IMR-90 (cell line): ENCODE measurements around the gene INTS2.
A peak's percentile ranks its signal among the peaks of the same experiment; 100 is the strongest.

Source experiments
- CHD1 ChIP-seq: IDR thresholded peaks from 2 replicates; pipeline ENCODE4 v1.6.1; 2012; ENCODE audit warnings: low read depth, low read length, improper control_type of control experiment
- FOS ChIP-seq: fragments of 150-350 bp; IDR thresholded peaks from 2 replicates; pipeline ENCODE4 v1.6.1; 2016; ENCODE audit warnings: low read depth, low read length
- POLR2A ChIP-seq: IDR thresholded peaks from 2 replicates; pipeline ENCODE4 v1.6.1; 2012; ENCODE audit warnings: mild to moderate bottlenecking, low read depth, low read length
- TF ChIP-seq, protein P1 (sequence below): conservative IDR thresholded peaks from 2 replicates; pipeline ENCODE4 v1.5.1; 2012; ENCODE audit warnings: mild to moderate bottlenecking, low read depth, low read length, improper control_type of control experiment

DNA sequence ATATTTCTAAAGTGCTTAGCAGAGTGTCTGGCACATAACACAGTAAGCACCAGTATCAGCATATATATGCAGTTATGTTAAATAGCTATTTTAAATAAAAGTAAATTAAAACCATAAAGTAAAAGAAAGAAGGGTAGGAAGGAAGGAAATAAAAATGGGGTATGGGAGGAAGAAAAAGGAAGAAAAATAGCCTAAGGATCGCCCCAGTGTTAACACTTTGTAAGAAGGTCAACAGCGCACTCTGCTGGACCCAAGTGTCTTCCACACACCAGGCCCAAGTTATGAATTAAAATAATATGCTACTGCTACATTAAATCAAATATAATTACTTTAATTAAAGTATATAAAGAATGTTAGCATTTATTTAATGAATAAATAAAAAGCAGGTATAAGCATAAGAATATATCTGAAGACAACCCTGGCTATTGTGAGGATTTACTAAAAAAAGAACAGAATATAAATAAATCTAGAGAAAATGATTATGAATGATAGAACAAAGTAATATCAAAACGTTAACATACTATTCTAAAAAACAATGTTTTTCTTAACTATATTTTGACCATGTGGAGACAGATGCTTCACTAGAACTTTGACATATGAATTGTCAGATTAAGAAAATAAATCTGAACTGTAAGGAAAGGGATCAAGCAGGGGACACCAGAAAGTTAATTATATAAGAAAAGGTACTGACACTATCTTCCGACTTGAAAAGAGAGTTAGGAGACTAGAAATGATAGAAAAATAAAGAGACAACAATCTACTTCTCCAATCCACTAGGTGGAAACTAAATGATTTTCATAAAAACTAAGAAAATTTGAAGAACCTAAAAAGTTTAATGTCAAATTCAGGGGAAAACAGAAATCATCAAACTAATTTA is 90.4 kb downstream of the INTS2 start:
- TF ChIP-seq, protein P1, sequence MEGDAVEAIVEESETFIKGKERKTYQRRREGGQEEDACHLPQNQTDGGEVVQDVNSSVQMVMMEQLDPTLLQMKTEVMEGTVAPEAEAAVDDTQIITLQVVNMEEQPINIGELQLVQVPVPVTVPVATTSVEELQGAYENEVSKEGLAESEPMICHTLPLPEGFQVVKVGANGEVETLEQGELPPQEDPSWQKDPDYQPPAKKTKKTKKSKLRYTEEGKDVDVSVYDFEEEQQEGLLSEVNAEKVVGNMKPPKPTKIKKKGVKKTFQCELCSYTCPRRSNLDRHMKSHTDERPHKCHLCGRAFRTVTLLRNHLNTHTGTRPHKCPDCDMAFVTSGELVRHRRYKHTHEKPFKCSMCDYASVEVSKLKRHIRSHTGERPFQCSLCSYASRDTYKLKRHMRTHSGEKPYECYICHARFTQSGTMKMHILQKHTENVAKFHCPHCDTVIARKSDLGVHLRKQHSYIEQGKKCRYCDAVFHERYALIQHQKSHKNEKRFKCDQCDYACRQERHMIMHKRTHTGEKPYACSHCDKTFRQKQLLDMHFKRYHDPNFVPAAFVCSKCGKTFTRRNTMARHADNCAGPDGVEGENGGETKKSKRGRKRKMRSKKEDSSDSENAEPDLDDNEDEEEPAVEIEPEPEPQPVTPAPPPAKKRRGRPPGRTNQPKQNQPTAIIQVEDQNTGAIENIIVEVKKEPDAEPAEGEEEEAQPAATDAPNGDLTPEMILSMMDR = peak; percentile 94
- TF ChIP-seq POLR2A (no peak), FOS (no peak), CHD1 (no peak)
